Activated T-cell treated with anti-CD3 and anti-CD28 coated beads, Interleukin-2, amount 50 U/mL, for 72 hours (primary cell): ENCODE measurements around the gene RPL34. TPM values are rescaled to one million over a fixed set of nuclear protein-coding genes. Genes with fewer than 3 reads are reported as not detected.

Source experiments
- ATAC-seq, 2 donors: fragments of 150-1000 bp; cut with Tn5 transposase; replicated peaks in 1 of 2; 2 replicates each; pipeline ENCODE4 v1.10.0; 2021; ENCODE audit warnings: moderate library complexity in 2 of 2, mild to moderate bottlenecking in 1 of 2
- DNase-seq, 2 donors: peaks; one replicate each; pipeline ENCODE4 v3.0.0; 2021 to 2022; ENCODE audit warnings: mixed read lengths in 1 of 2
- H3K27ac Mint-ChIP-seq: one replicate; pipeline ENCODE4 v1.8.0; 2022; ENCODE audit warnings: mild to moderate bottlenecking, moderate library complexity, mixed read lengths
- H3K27me3 Mint-ChIP-seq: one replicate; pipeline ENCODE4 v1.8.0; 2022; ENCODE audit warnings: low read depth, mixed read lengths
- H3K36me3 Mint-ChIP-seq, 2 donors: one replicate each; pipeline ENCODE4 v1.8.0; 2022; ENCODE audit warnings: mixed read lengths in 2 of 2, mild to moderate bottlenecking in 1 of 2; ENCODE audit not compliant: insufficient read depth in 2 of 2
- H3K4me1 Mint-ChIP-seq: one replicate; pipeline ENCODE4 v1.8.0; 2022; ENCODE audit warnings: low read depth, mixed read lengths
- H3K4me3 Mint-ChIP-seq, 2 donors: one replicate each; pipeline ENCODE4 v1.8.0; 2022; ENCODE audit warnings: mild to moderate bottlenecking in 2 of 2, mixed read lengths in 2 of 2, moderate library complexity in 2 of 2
- H3K9me3 Mint-ChIP-seq, 2 donors: one replicate each; pipeline ENCODE4 v1.8.0; 2022; ENCODE audit warnings: mixed read lengths in 2 of 2
- total RNA-seq, 2 donors: library from RNA; stranded (reverse); gene quantifications; one replicate each; pipeline ENCODE4 v1.2.3, GENCODE V29; 2022

RPL34 gene
- total RNA-seq, 2 donors from 2014 or later = 1,826 to 1,920 TPM

GRCh38 chr4:108636246-108636645 lies 15.9 kb downstream of the RPL34 start:
- ATAC-seq (no peak), DNase-seq (no peak)
- no peak overlapping the region for H3K4me3 Mint-ChIP-seq
- H3K36me3 Mint-ChIP-seq = peaks cover 2 to 27% of the 10 kb centered on the region in 2 donors
- H3K4me1 Mint-ChIP-seq = no peaks in the 10 kb centered on the region
- H3K27ac Mint-ChIP-seq = no peak overlapping the region
- H3K9me3 Mint-ChIP-seq = no peaks in the 10 kb centered on the region
- H3K27me3 Mint-ChIP-seq = no peaks in the 10 kb centered on the region

GRCh38 chr4:108637856-108638255 lies 17.5 kb downstream of the RPL34 start:
- no peaks in the 10 kb centered on the region for H3K27me3 Mint-ChIP-seq
- ATAC-seq = no peak
- no peak overlapping the region for H3K27ac Mint-ChIP-seq
- H3K9me3 Mint-ChIP-seq = no peaks in the 10 kb centered on the region
- no peaks in the 10 kb centered on the region for H3K4me1 Mint-ChIP-seq
- H3K4me3 Mint-ChIP-seq = no peak overlapping the region
- H3K36me3 Mint-ChIP-seq = peaks cover 2 to 24% of the 10 kb centered on the region in 2 donors
- no peak for DNase-seq

- Mint-ChIP-seq H3K27ac (no peak overlapping the region), H3K9me3 (no peaks in the 10 kb centered on the region), H3K36me3 (peaks cover 0 to 12% of the 10 kb centered on the region in 2 donors), H3K4me3 (no peak overlapping the region), H3K27me3 (no peaks in the 10 kb centered on the region), H3K4me1 (peaks cover 5% of the 10 kb centered on the region)
- ATAC-seq (no peak), DNase-seq (no peak)
Measured at GRCh38 chr4:108644237-108644636, 23.9 kb downstream of the RPL34 start.

GRCh38 chr4:108646706-108647105 lies 26.3 kb downstream of the RPL34 start:
- Mint-ChIP-seq H3K4me1 (peaks cover 10% of the 10 kb centered on the region), H3K9me3 (no peaks in the 10 kb centered on the region), H3K27ac (no peak overlapping the region), H3K27me3 (no peaks in the 10 kb centered on the region), H3K4me3 (no peak overlapping the region), H3K36me3 (peaks cover 3 to 11% of the 10 kb centered on the region in 2 donors)
- ATAC-seq (no peak), DNase-seq (no peak)

- H3K4me3 Mint-ChIP-seq = peak overlapping the region; percentile 96 to 100
- no peak for DNase-seq
- H3K36me3 Mint-ChIP-seq = peaks cover 10 to 18% of the 10 kb centered on the region in 2 donors
- peaks cover 31% of the 10 kb centered on the region for H3K4me1 Mint-ChIP-seq
- peak overlapping the region; percentile 99 for H3K27ac Mint-ChIP-seq
- peaks cover 0 to 3% of the 10 kb centered on the region in 2 donors for H3K9me3 Mint-ChIP-seq
- no peak for ATAC-seq
- H3K27me3 Mint-ChIP-seq = no peaks in the 10 kb centered on the region
Measured at GRCh38 chr4:108649863-108650211, 29.5 kb downstream of the RPL34 start.

- H3K36me3 Mint-ChIP-seq = peaks cover 10 to 18% of the 10 kb centered on the region in 2 donors
- peaks cover 0 to 3% of the 10 kb centered on the region in 2 donors for H3K9me3 Mint-ChIP-seq
- H3K4me3 Mint-ChIP-seq = peak within 1 kb of the TSS; percentile 96 to 100
Measured at GRCh38 chr4:108650212-108651013, 30.0 kb downstream of the RPL34 start, which contains the start of gene OSTC. TSS of gene OSTC (plus strand) at chr4:108650599. CDS start at chr4:108650656, 57 bp downstream.

GRCh38 chr4:108651014-108651791 lies 30.8 kb downstream of the RPL34 start:
- Mint-ChIP-seq H3K4me3 (peak overlapping the region; percentile 96 to 100), H3K4me1 (peaks cover 31% of the 10 kb centered on the region), H3K36me3 (peaks cover 10 to 18% of the 10 kb centered on the region in 2 donors), H3K27me3 (no peaks in the 10 kb centered on the region), H3K27ac (peak overlapping the region; percentile 99), H3K9me3 (peaks cover 0 to 3% of the 10 kb centered on the region in 2 donors)
- ATAC-seq (no peak), DNase-seq (no peak)

More at GRCh38 chr4:108650212-108651013, 30.0 kb downstream of the RPL34 start, which contains the start of gene OSTC:
- DNase-seq (peak; percentile 94 to 95), ATAC-seq (peak; percentile 92 to 95)
- H3K27ac Mint-ChIP-seq = peak within 1 kb of the TSS; percentile 99
- no peaks in the 10 kb centered on the region for H3K27me3 Mint-ChIP-seq
- H3K4me1 Mint-ChIP-seq = peaks cover 31% of the 10 kb centered on the region

GRCh38 chr4:108662629-108663028 lies 42.3 kb downstream of the RPL34 start:
- no peaks in the 10 kb centered on the region for H3K27me3 Mint-ChIP-seq
- no peak for ATAC-seq
- DNase-seq = no peak
- H3K36me3 Mint-ChIP-seq = peaks cover 3 to 31% of the 10 kb centered on the region in 2 donors
- no peak overlapping the region for H3K4me3 Mint-ChIP-seq
- H3K4me1 Mint-ChIP-seq = no peaks in the 10 kb centered on the region
- H3K9me3 Mint-ChIP-seq = no peaks in the 10 kb centered on the region
- no peak overlapping the region for H3K27ac Mint-ChIP-seq

GRCh38 chr4:108674356-108674977 lies 54.1 kb downstream of the RPL34 start:
- Mint-ChIP-seq H3K4me3 (no peak overlapping the region), H3K36me3 (peaks cover 0 to 4% of the 10 kb centered on the region in 2 donors), H3K27me3 (no peaks in the 10 kb centered on the region), H3K4me1 (no peaks in the 10 kb centered on the region), H3K27ac (no peak overlapping the region), H3K9me3 (no peaks in the 10 kb centered on the region)
- ATAC-seq (no peak), DNase-seq (no peak)

Other genes with a start within 250 kb of the RPL34 start
- 10 to 100 TPM; 83.1 to 87.7 TPM for gene OSTC, start 30.0 kb downstream of the RPL34 start, total RNA-seq
- not detected for gene ETNPPL, start 142.5 kb downstream of the RPL34 start, total RNA-seq